Uterine smooth muscle cell (primary cell): Measurements from ENCODE around the gene HRCT1. TPM values are rescaled to one million over a fixed set of nuclear protein-coding genes. Genes with fewer than 3 reads are reported as not detected.

Experiments
- total RNA-seq: library from RNA; depleted of rRNA; stranded (reverse); fragments of >200 nt; gene quantifications from 2 replicates; pipeline ENCODE4 v1.2.3, GENCODE V29; 2014

HRCT1 gene
- total RNA-seq = 0.11 and 0.25 TPM in 2 replicates

DNA sequence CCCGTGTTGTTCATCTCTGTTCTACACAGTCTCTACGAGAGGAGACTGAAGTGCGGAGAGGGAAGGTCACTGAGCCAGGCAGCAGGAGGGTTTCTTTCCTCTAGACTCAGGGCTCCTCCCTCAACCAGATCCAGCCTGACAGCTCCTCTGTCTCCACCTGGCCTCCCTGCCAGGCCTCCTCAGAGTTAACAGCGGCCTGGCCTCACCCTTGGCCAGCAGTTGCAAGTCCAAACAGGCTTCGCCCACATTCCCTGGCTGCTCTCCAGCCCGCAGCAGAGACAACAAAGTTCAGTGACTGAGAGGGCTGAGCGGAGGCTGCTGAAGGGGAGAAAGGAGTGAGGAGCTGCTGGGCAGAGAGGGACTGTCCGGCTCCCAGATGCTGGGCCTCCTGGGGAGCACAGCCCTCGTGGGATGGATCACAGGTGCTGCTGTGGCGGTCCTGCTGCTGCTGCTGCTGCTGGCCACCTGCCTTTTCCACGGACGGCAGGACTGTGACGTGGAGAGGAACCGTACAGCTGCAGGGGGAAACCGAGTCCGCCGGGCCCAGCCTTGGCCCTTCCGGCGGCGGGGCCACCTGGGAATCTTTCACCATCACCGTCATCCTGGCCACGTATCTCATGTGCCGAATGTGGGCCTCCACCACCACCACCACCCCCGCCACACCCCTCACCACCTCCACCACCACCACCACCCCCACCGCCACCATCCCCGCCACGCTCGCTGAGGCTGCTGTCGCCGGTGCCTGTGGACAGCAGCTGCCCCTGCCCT lies at the start of gene HRCT1:
HRCT1 (plus strand) TSS at position 291 of the 768 bp plus-strand sequence; CDS start at position 377, 86 bp downstream.

DNA sequence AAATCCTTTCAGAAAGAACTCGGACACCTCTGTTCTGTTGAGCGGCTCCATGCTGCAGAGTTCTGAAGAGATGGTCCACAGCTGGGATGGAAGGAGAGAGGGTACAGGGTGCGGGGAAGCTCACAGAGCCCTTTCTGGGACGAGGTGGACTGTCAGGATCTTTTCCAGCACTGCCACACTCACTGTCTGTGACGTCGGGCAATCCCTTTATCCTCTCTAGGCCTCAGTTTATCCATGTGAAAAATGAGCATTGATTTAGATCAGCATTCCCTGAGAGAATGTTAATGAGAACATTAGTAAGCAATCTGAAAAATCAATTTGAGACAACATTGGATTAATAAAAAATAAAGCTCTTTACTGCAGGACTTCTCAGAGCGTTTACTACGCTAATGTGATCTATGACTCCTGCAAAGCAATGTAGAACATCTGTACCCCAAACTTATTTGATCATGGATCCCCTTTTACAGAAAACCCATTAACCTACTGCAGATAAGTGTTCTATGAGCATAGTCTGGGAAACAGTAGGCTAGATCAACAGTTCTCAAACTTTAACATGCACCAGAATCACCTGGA lies 35.6 kb upstream of the HRCT1 start, which contains the start of gene OR13J1:
OR13J1 (minus strand) TSS at position 51 of the 573 bp plus-strand sequence; CDS start at position 51, 0 bp downstream.

DNA sequence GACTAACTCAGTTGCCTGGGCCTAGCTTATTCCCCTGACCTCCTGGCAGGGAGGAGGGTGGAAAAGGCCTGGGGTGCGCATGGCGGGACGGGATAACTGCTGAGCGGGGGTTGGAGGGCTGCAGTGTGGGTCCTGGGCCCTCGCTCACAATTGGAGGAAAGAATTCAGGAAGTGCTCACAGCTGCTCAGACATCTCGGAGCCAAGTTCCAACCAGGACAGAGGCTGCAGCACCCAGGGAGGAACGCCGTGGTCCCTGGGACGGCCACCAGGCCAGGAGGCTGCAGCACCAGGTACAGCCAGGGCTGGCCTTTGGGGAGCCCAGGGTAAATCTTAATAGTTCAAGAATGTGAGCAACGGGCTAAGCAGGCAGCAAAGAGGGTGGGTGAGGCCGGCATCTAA lies 3.3 kb downstream of the HRCT1 start, which contains the start of gene SPAAR:
SPAAR (plus strand) TSS at position 217 of the 400 bp plus-strand sequence. CDS start 974 bp downstream, outside the sequence.

Other genes with a start within 250 kb of the HRCT1 start
- 11,544 and 12,668 TPM in 2 replicates for gene RMRP, start 248.2 kb upstream of the HRCT1 start, total RNA-seq
- 23.6 and 24.0 TPM in 2 replicates for gene CCDC107, start 247.9 kb upstream of the HRCT1 start, total RNA-seq
- 0.87 and 4.4 TPM in 2 replicates for gene ARHGEF39, start 241.0 kb upstream of the HRCT1 start, total RNA-seq
- gene CA9, start 232.3 kb upstream of the HRCT1 start, total RNA-seq = 0.44 and 8.6 TPM in 2 replicates
- 1,069 and 1,713 TPM in 2 replicates for gene TPM2, start 216.3 kb upstream of the HRCT1 start, total RNA-seq
- 584 and 593 TPM in 2 replicates for gene TLN1, start 174.0 kb upstream of the HRCT1 start, total RNA-seq
- 84.7 and 90.6 TPM in 2 replicates for gene CREB3, start 173.5 kb upstream of the HRCT1 start, total RNA-seq
- 27.0 and 27.5 TPM in 2 replicates for gene GBA2, start 157.0 kb upstream of the HRCT1 start, total RNA-seq
- gene RGP1, start 156.9 kb upstream of the HRCT1 start, total RNA-seq = 11.1 and 12.6 TPM in 2 replicates
- gene MSMP, start 151.9 kb upstream of the HRCT1 start, total RNA-seq = 0.62 TPM in 1 of 2 replicates, not detected in the other
- 27.6 and 32.1 TPM in 2 replicates for gene NPR2, start 114.6 kb upstream of the HRCT1 start, total RNA-seq
- gene SPAG8, start 93.9 kb upstream of the HRCT1 start, total RNA-seq = 0.75 and 1.3 TPM in 2 replicates
- 18.6 and 25.8 TPM in 2 replicates for gene HINT2, start 91.2 kb upstream of the HRCT1 start, total RNA-seq
- gene FAM221B, start 77.5 kb upstream of the HRCT1 start, total RNA-seq = not detected in 2 replicates
- gene TMEM8B, start 77.0 kb upstream of the HRCT1 start, total RNA-seq = 2.2 and 4.1 TPM in 2 replicates
- gene OR13J1, start 35.8 kb upstream of the HRCT1 start, total RNA-seq = not detected in 2 replicates
- under 0.01 TPM in 1 of 2 replicates, not detected in the other for gene SPAAR, start 3.3 kb downstream of the HRCT1 start, total RNA-seq
- gene OR2S2, start 52.0 kb downstream of the HRCT1 start, total RNA-seq = 0.12 and 0.22 TPM in 2 replicates
- 27.6 and 45.2 TPM in 2 replicates for gene RECK, start 130.7 kb downstream of the HRCT1 start, total RNA-seq
- 70.2 and 83.1 TPM in 2 replicates for gene GLIPR2, start 230.5 kb downstream of the HRCT1 start, total RNA-seq